Left lung (tissue), 10 donors: ENCODE results near the gene LTF. TPM values are rescaled to one million over a fixed set of nuclear protein-coding genes. Genes with fewer than 3 reads are reported as not detected.
A peak's percentile ranks its signal among the peaks of the same experiment; 100 is the strongest.

Source experiments
- ATAC-seq: fragments of 200-7000 bp; cut with Tn5 transposase; one replicate; pipeline ENCODE4 v1.9.1; 2020; ENCODE audit warnings: moderate library complexity
- DNase-seq, 4 donors: peaks; one replicate each; pipeline ENCODE4 v3.0.0-alpha.2; 2013 to 2020
- H3K27ac ChIP-seq, 2 donors: fragments of 200-600 bp; sonication (generic) in 1 of 2; one replicate each; pipeline versions ENCODE4 v1.5.0 to v1.8.0; 2020 to 2021
- H3K27me3 ChIP-seq, 2 donors: fragments of 200-600 bp; sonication (generic) in 1 of 2; one replicate each; pipeline versions ENCODE4 v1.5.0 to v1.8.0; 2020 to 2021
- H3K36me3 ChIP-seq, 2 donors: fragments of 200-600 bp; sonication (generic) in 1 of 2; one replicate each; pipeline versions ENCODE4 v1.5.0 to v1.8.0; 2020 to 2021
- H3K4me1 ChIP-seq, 2 donors: fragments of 200-600 bp; one replicate each; pipeline ENCODE4 v1.8.0; 2021
- H3K4me3 ChIP-seq, 2 donors: fragments of 200-600 bp; sonication (generic) in 1 of 2; one replicate each; pipeline versions ENCODE4 v1.5.0 to v1.8.0; 2020 to 2021; ENCODE audit warnings: mild to moderate bottlenecking in 1 of 2
- H3K9me3 ChIP-seq, 2 donors: fragments of 200-600 bp; sonication (generic) in 1 of 2; one replicate each; pipeline versions ENCODE4 v1.5.0 to v1.8.0; 2020 to 2021
- CTCF ChIP-seq, 2 donors: fragments of 200-600 bp; sonication (generic) in 1 of 2; IDR thresholded peaks; one replicate each; pipeline versions ENCODE4 v1.5.0 to v1.8.0; 2021; ENCODE audit warnings: antibody characterized with exemption in 2 of 2
- intact Hi-C, 2 donors: fragments of 100-400 bp; cut with DNase I; formaldehyde crosslinking; loops; one replicate each; pipeline versions ENCODE4 v1.11.2 to v1.14.2; 2022
- polyA plus RNA-seq, 6 donors: library from polyadenylated mRNA; unstranded; fragments of 120-200 nt; gene quantifications; one replicate each; pipeline ENCODE4 v1.2.1, GENCODE V29; 2013; ENCODE audit not compliant: insufficient read length in 6 of 6
- total RNA-seq, 2 donors: library from RNA; stranded (reverse); fragmentation: NEBNext Ultra II Directional; extraction: Animal tissue kit (Norgen Biotek cat#: 25700); gene quantifications; one replicate each; pipeline ENCODE4 v1.2.1, GENCODE V29; 2021
- donor health status: DM: no; HTN: yes; CAD: no.
- donor health status: DM: no; HTN: no; CAD: no.

LTF gene
- total and polyA plus RNA-seq, 8 donors: 2.3 to 113 (median 5.5) TPM

DNA sequence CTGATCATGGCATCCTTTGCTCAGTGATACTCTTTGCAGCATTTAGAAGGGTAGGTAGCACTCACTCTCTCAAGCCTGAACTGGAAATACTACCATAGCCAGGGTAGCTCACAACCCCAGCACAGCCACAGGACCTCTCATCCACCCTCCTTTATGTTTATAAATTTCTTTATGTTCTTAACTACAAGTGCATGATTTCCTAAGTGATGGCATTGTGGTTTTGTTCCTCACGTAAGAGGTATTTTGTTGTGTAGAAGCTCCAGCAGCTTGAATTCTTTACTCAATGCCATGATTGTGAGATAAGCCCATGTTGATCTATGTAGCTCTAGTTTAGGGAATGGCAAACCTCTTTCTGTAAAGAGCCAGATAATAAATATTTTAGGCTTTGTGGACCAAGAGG lies 25.2 kb upstream of the LTF start:
- Histone ChIP-seq H3K36me3 (no peaks in the 10 kb centered on the region), H3K9me3 (no peaks in the 10 kb centered on the region), H3K4me3 (no peak overlapping the region), H3K4me1 (peaks cover 5 to 20% of the 10 kb centered on the region in 2 donors), H3K27ac (no peak overlapping the region), H3K27me3 (no peaks in the 10 kb centered on the region)
- ATAC-seq (no peak), DNase-seq (no peak)
- intact Hi-C loops: loop anchor here in 1 of 2 donors (5.0 kb wide), 1 partner anchor 142 kb away; no protein-coding TSS in a partner anchor
- TF ChIP-seq CTCF (IDR thresholded peaks at IDR 0.05): no peak

- intact Hi-C loops: loop anchor here in 1 of 2 donors (5.0 kb wide), 1 partner anchor 143 kb away; no protein-coding TSS in a partner anchor
- no peak for TF ChIP-seq CTCF (IDR thresholded peaks at IDR 0.05)
- DNase-seq: no peak
Measured at GRCh38 chr3:46489381-46489780, 24.7 kb upstream of the LTF start.

DNA sequence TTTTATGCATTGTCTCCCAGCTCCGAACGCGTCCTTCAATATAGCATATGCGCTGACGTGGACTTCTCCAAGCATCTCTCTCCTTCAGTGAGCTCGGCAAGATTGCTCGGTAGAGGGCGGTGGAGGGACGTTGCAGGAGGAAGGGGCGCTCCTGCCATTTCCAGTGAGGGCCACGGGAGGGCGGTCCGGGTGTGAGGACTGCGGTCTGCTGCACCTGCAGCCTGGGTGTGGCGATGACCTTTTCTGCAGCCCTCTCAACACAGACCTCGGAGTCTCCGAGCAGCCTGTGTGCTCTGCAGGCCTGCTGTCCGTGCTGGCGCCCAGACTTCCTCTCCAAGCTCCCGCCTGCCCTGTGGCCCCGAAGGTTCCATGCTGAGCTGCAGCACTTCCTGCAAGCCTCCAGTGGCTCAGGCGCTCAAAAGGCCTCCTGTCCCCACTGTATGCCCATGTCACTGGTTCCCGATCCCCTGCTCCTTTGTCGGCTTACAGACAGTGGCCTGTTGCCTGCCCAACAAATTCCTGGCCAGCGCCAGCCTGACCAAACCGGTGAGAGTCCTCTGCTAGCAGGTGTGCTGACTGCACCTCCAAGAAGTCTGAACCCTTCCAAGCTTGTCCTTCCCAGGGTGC lies 24.1 kb upstream of the LTF start:
- peak; percentile 100 for ATAC-seq
- H3K27ac ChIP-seq: no peak overlapping the region
- no peaks in the 10 kb centered on the region for H3K36me3 ChIP-seq
- H3K4me3 ChIP-seq: no peak overlapping the region
- H3K9me3 ChIP-seq: no peaks in the 10 kb centered on the region
- intact Hi-C loops: loop anchor here in 1 of 2 donors (5.0 kb wide), 1 partner anchor 143 kb away; no protein-coding TSS in a partner anchor
- no peaks in the 10 kb centered on the region for H3K27me3 ChIP-seq
- peak; percentile 75 to 95 (median 92) for DNase-seq
- peaks cover 5 to 24% of the 10 kb centered on the region in 2 donors for H3K4me1 ChIP-seq
- TF ChIP-seq CTCF (IDR thresholded peaks at IDR 0.05): peak; percentile 90 to 99

More at GRCh38 chr3:46489381-46489780, 24.7 kb upstream of the LTF start:
- no peaks in the 10 kb centered on the region for H3K27me3 ChIP-seq
- peaks cover 5 to 24% of the 10 kb centered on the region in 2 donors for H3K4me1 ChIP-seq
- no peaks in the 10 kb centered on the region for H3K36me3 ChIP-seq
- H3K27ac ChIP-seq: no peak overlapping the region
- H3K9me3 ChIP-seq: no peaks in the 10 kb centered on the region
- no peak overlapping the region for H3K4me3 ChIP-seq
- ATAC-seq: no peak

DNA sequence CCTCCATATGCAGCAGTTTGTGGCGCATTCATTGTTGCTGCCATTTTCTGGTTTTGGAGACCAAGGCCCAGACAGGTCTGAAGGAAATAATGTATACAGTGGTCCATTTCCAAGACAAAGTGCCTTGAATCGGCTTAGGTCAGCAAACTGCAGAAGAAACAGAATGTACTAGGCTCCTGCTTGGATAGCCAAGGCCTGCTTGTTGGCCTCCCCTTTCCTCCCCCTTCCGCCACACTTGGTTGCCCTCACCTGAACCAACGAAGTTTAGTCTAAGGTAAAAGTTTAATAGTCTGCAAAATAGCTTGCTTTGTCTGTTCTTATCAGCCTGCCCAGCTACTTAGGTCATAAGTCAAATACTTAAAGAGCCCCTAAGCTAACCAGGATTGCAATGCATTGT lies 21.1 kb upstream of the LTF start:
- Histone ChIP-seq H3K27me3 (no peaks in the 10 kb centered on the region), H3K4me3 (no peak overlapping the region), H3K4me1 (peaks cover 5 to 24% of the 10 kb centered on the region in 2 donors), H3K36me3 (no peaks in the 10 kb centered on the region), H3K27ac (no peak overlapping the region), H3K9me3 (no peaks in the 10 kb centered on the region)
- intact Hi-C loops: loop anchor here in 1 of 2 donors (5.0 kb wide), 1 partner anchor 147 kb away; no protein-coding TSS in a partner anchor
- no peak for ATAC-seq
- no peak for TF ChIP-seq CTCF (IDR thresholded peaks at IDR 0.05)
- DNase-seq: no peak

DNA sequence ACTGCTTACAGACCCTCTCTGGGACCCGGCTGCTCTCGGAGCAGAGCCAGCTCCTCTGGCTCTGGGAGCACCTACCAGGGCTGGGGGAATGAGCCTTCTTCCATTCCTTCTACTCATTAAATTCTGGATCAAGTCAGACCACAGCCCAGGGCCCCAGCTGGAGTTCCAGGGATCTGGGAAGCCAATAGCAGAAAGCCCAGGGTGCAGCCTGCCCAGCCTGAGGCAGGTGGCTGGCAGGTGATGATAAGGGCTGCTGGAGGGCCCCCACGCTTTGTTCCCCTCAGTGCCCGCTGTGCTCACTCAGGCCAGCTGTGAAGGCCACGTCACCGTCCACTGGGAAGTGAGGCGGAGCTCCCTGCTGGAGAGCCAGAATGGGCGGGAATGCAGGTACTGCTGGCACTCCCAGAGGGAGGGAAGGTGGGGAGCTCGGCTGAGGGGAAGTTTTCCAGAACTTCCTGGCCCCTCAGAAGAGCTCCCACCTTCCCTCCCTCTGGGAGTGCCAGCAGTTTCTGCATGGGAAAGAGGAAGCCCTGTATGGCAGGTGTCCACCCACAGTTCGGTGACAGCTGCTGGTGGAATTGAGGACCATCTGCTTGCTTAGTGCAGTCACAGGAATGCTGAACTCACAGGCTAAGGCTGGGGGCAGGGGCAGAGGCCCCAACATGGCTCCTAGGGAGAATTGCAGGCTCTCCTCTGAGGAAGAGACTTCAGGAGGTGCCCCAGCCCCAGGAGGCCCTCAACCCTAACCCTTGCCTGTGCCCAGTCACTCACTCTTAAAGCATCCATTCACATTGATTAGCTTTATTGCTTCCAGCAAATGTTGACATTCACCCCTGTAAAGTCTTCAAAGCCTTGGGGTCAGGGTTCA lies 20.4 kb upstream of the LTF start:
- ATAC-seq (peak; percentile 48), DNase-seq (peak in 2 of 4 donors; percentile 63 to 81)
- no peak overlapping the region for H3K27ac ChIP-seq
- intact Hi-C loops: loop anchor here in 1 of 2 donors (5.0 kb wide), 1 partner anchor 147 kb away; no protein-coding TSS in a partner anchor
- no peaks in the 10 kb centered on the region for H3K9me3 ChIP-seq
- peaks cover 5 to 24% of the 10 kb centered on the region in 2 donors for H3K4me1 ChIP-seq
- no peaks in the 10 kb centered on the region for H3K36me3 ChIP-seq
- no peak overlapping the region for H3K4me3 ChIP-seq
- TF ChIP-seq CTCF (IDR thresholded peaks at IDR 0.05): no peak
- H3K27me3 ChIP-seq: no peaks in the 10 kb centered on the region
